AG04450 (cell line): ENCODE measurements around the gene ZNF85. TPM values are rescaled to one million over a fixed set of nuclear protein-coding genes. Genes with fewer than 3 reads are reported as not detected.
A peak's percentile ranks its signal among the peaks of the same experiment; 100 is the strongest.
"Not testable (repeated sequence)": the region's sequence is repeated elsewhere in the genome, so short reads cannot be mapped to it uniquely, and the experiment has no call there.

ENCODE experiments used
- CTCF ChIA-PET: fragments of 300-600, 350-600 bp; formaldehyde crosslinking; extraction: SDS; loops from one replicate; lab custom pipeline; 2022; ENCODE audit warnings: antibody characterized with exemption, inconsistent platforms; lab: Charles Lee
- POLR2A ChIA-PET: fragments of 350-600 bp; formaldehyde crosslinking; extraction: SDS; loops from one replicate; lab custom pipeline; 2021; ENCODE audit warnings: antibody characterized with exemption, inconsistent platforms; lab: Yijun Ruan, JAX
- DNase-seq: peaks from one replicate; pipeline ENCODE4 v3.0.0-alpha.2; 2011; ENCODE audit warnings: low read depth, low spot score
- H3K27ac ChIP-seq: one replicate; pipeline ENCODE4 v1.5.1; 2012; ENCODE audit warnings: low read depth, low read length, control low read depth
- H3K27me3 ChIP-seq: one replicate; pipeline ENCODE4 v1.6.0; 2012; ENCODE audit warnings: low read length; ENCODE audit not compliant: control insufficient read depth, insufficient read depth
- H3K4me3 ChIP-seq: 2 replicates; pipeline ENCODE4 v1.5.1; 2011; ENCODE audit warnings: mild to moderate bottlenecking, low read depth, low read length, control low read depth
- H3K9me3 ChIP-seq: 2 replicates; pipeline ENCODE4 v1.5.1; 2012; ENCODE audit warnings: low read length; ENCODE audit not compliant: control insufficient read depth, insufficient read depth
- polyA plus RNA-seq: library from polyadenylated mRNA; depleted of rRNA; stranded (reverse); fragments of >200 nt; gene quantifications from 2 replicates; pipeline ENCODE4 v1.2.3, GENCODE V29; 2011; rRNA removed
- TF ChIP-seq, protein P1 (sequence below): IDR thresholded peaks from 2 replicates; pipeline ENCODE4 v1.5.1; 2011; ENCODE audit warnings: low read depth, low read length, control low read depth, inconsistent platforms

The ZNF85 gene
- polyA plus RNA-seq, 1 experiment: 5.8 TPM

DNA sequence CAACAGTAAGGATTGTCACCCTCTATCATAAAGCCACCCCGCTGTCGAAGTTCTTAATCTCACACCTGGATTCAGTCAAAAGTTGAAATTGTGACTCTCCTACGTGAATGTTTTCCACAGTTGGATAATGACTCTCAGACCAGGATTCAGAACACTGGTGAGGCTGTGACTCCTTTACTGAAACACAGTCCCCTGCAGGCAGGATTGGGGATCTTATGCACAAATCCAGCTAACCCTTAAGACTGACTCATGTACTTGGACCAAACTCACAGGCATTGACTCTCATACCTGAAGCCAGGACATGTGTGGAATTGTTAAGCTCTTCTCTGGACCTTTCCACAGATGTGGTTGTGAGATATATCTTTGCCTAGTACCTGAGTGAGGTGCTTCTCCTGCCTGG is 46.8 kb downstream of the ZNF85 start:
- H3K27ac ChIP-seq: no peak overlapping the region
- H3K9me3 ChIP-seq: peaks cover 14% of the 10 kb centered on the region; the same call in 1 of the 2 replicates
- DNase-seq: no peak
- no peaks in the 10 kb centered on the region for H3K27me3 ChIP-seq
- ChIA-PET CTCF (no interaction called here), POLR2A (interaction anchor here (0.6 kb wide), 1 partner anchor 547 kb away, joined by 3 read pairs; no protein-coding TSS in a partner anchor)
- TF ChIP-seq, protein P1, sequence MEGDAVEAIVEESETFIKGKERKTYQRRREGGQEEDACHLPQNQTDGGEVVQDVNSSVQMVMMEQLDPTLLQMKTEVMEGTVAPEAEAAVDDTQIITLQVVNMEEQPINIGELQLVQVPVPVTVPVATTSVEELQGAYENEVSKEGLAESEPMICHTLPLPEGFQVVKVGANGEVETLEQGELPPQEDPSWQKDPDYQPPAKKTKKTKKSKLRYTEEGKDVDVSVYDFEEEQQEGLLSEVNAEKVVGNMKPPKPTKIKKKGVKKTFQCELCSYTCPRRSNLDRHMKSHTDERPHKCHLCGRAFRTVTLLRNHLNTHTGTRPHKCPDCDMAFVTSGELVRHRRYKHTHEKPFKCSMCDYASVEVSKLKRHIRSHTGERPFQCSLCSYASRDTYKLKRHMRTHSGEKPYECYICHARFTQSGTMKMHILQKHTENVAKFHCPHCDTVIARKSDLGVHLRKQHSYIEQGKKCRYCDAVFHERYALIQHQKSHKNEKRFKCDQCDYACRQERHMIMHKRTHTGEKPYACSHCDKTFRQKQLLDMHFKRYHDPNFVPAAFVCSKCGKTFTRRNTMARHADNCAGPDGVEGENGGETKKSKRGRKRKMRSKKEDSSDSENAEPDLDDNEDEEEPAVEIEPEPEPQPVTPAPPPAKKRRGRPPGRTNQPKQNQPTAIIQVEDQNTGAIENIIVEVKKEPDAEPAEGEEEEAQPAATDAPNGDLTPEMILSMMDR: no peak
- H3K4me3 ChIP-seq: no peak overlapping the region

DNA sequence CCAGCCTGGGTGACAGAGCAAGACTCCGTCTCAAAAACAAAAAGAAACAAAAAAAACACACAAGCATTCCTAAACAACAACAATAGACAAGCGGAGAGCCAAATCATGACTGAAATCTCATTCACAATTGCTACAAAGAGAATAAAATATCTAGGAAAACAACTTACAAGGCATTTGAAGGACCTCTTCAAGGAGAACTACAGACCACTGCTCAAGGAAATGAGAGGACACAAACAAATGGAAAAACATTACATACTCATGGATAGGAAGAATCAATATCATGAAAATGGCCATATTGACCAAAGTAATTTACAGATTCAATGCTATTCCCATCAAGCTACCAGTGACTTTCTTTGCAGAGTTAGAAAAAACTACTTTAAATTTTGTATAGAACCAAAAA is 69.7 kb downstream of the ZNF85 start:
- POLR2A ChIA-PET: not testable (repeated sequence)

DNA sequence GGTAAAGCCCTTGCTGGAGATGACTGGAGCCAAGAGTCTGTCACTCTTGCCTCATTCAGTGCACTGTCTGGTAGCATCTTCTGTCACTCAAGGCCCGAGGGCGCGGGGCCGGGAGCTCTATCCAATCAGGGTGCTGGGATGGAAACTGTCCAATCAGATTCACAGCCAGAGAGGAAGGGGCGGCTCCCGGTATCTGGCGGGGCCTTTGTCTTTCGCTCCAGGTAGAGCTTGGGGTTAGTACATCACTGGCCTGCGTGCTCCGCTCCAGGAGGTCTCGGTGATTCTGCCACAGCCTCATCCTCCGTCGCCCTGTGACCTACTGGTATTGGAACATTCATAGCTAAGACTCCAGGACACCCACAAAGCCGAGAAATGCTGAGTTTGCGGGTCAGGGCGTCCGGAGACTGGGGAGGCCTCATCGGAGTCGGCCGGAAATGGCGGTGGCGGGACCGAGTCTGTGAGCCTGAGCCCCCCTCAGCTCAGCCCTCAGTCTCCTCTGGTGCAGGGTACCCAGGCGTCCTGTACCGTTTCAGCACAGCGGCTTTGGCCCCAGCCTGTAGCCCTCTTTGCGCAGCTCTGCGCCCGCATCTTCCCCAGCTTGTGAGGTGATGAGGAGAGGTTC is 76.8 kb downstream of the ZNF85 start:
- Histone ChIP-seq H3K9me3 (peaks cover 12% of the 10 kb centered on the region; the same call in 1 of the 2 replicates), H3K4me3 (peak overlapping the region; percentile 66), H3K27me3 (no peaks in the 10 kb centered on the region), H3K27ac (no peak overlapping the region)
- TF ChIP-seq, protein P1: no peak
- ChIA-PET CTCF (interaction anchor here (1.1 kb wide), 1 partner anchor 339 kb away, joined by 4 read pairs; the partner anchor contains the start of gene ZNF626), POLR2A (interaction anchor here (1.1 to 1.5 kb wide), 2 partner anchors 21 to 77 kb away, joined by 7 read pairs; partner anchors contain the start of genes ZNF430 and ZNF85)
- DNase-seq: peak; percentile 75

More for the DNA sequence above, 69.7 kb downstream of the ZNF85 start:
- H3K27ac ChIP-seq, H3K9me3 ChIP-seq, H3K27me3 ChIP-seq, DNase-seq, H3K4me3 ChIP-seq, CTCF ChIA-PET: not testable (repeated sequence)

Other genes with a start within 250 kb of the ZNF85 start
- gene ZNF66, start 146.9 kb upstream of the ZNF85 start, polyA plus RNA-seq: 0.69 and 0.84 TPM in 2 replicates
- gene ZNF430, start 97.4 kb downstream of the ZNF85 start, polyA plus RNA-seq: 4.8 and 5.7 TPM in 2 replicates
- gene ZNF714, start 159.0 kb downstream of the ZNF85 start, polyA plus RNA-seq: 6.9 and 9.8 TPM in 2 replicates
- 4.5 and 5.8 TPM in 2 replicates for gene ZNF431, start 218.8 kb downstream of the ZNF85 start, polyA plus RNA-seq